Endothelial cell of umbilical vein (primary cell): ENCODE measurements around the gene IGF2R.

ENCODE experiments used
- CTCF ChIP-seq, 2 donors: IDR thresholded peaks; 1 replicate in 1 of 2; 2 replicates in 1 of 2; pipeline ENCODE4 v1.5.1; 2011; ENCODE audit warnings: low read length in 2 of 2, mild to moderate bottlenecking in 2 of 2, moderate library complexity in 2 of 2, control low read depth in 1 of 2, inconsistent platforms in 1 of 2, low read depth in 1 of 2; ENCODE audit not compliant: insufficient read depth in 1 of 2; ENCODE audit errors: extremely low read depth in 1 of 2
- POLR2A ChIP-seq: IDR thresholded peaks from 2 replicates; pipeline ENCODE4 v1.6.1; 2012; ENCODE audit warnings: low read depth, mild to moderate bottlenecking, control low read depth, low read length

- TF ChIP-seq CTCF (IDR thresholded peaks at IDR 0.05; ENCODE audit: extremely low read depth in 1 of 2, insufficient read depth in 1 of 2, low read depth in 1 of 2, low read length in 2 of 2): no peak
- TF ChIP-seq POLR2A: no peak
Observed at GRCh38 chr6:160022793-160023192, 53.9 kb downstream of the IGF2R start.
